ENCODE measurements around the gene SSR3. TPM values are rescaled to one million over a fixed set of nuclear protein-coding genes. Genes with fewer than 3 reads are reported as not detected.
"Not testable (repeated sequence)": the region's sequence is repeated elsewhere in the genome, so short reads cannot be mapped to it uniquely, and the experiment has no call there.

Gene SSR3
- total RNA-seq, 1 donor from 2014 or later: 200 TPM

DNA sequence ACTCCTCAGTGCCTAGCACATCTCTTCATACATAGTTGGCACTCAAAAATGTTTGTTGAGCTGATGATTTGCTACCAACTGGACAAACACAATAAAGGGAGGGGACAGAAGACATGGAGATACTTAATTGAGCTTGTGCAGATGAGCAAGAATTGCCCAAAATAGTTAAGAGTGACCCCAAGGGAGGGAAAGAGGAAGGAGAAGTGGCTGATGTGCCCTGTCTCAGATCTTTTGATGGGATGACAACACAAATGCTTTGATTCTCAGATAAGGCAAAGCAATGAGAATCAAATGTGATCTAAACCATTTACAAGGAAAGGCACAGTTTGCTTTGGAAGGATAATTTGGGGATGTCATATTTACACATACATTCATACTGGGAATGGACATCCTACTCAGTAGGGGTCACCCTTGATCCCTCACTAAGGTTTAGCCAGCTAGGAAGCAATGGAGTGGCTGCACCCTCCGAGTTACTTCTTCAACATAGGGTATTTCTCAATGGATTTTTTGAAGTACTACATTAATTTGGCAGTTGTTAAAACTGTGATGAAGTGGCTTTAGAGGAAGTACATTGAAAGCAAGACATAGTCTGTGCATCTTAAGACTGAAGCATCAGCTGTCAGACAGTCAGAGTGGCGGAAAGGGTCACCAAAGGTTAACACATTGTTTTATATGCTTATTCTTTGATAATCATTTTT is 21.9 kb upstream of the SSR3 start:
- DNase-seq (ENCODE audit: extremely low read depth, low read depth, low spot score): no peak

DNA sequence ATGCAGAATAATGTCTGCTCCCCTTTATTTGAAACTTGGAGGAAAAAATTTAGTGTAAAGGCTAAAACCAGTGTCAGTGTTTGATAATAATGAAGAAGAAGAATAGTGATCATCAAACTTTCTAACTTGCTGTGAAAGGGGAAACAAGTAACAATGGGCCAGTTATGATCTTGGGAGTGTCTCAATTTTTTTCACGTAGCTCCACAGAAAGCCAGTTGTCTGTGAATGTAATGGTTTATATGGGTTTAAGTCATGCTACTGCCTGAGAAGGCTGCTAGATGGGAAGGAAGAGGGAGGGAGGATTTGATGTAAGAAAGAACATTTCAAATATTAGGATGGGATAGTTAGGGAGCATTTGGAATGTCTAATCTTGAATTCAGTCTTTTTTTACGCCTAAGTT is 21.1 kb upstream of the SSR3 start:
- no peak for DNase-seq (ENCODE audit: extremely low read depth, low read depth, low spot score)

DNA sequence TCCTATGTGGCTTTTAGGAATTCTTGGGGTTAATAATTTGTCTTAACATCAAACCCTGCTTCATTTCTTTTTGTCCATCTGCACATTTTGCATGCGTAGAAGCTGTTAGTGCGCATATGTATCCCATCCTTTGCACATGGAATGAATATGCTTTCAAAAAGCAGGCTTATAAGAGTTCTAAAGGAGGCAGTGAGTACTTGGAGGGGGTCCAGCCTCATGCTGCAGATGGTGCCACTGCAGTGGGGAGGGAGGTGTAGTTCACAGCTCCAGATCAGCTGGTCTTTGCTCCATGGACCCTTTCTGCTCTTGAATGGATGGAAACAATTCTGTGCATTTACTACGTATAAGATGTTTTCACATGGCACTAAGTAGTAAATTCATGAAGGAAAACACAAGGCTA is 20.7 kb upstream of the SSR3 start:
- DNase-seq (ENCODE audit: extremely low read depth, low read depth, low spot score): no peak

GRCh38 chr3:156569881-156570280 is 15.0 kb upstream of the SSR3 start:
- not testable (repeated sequence) for DNase-seq (ENCODE audit: extremely low read depth, low read depth, low spot score)

- DNase-seq (ENCODE audit: extremely low read depth, low read depth, low spot score): not testable (repeated sequence)
Observed at GRCh38 chr3:156569016-156569415, 14.1 kb upstream of the SSR3 start.

- no peak for DNase-seq (ENCODE audit: extremely low read depth, low read depth, low spot score)
Observed at GRCh38 chr3:156563900-156564682, 9.2 kb upstream of the SSR3 start.

- DNase-seq (ENCODE audit: extremely low read depth, low read depth, low spot score): not testable (repeated sequence)
Observed at GRCh38 chr3:156562486-156562885, 7.6 kb upstream of the SSR3 start.

GRCh38 chr3:156561533-156561932 is 6.6 kb upstream of the SSR3 start:
- no peak for DNase-seq (ENCODE audit: extremely low read depth, low read depth, low spot score)

GRCh38 chr3:156559321-156559720 is 4.4 kb upstream of the SSR3 start:
- no peak for DNase-seq (ENCODE audit: extremely low read depth, low read depth, low spot score)

DNA sequence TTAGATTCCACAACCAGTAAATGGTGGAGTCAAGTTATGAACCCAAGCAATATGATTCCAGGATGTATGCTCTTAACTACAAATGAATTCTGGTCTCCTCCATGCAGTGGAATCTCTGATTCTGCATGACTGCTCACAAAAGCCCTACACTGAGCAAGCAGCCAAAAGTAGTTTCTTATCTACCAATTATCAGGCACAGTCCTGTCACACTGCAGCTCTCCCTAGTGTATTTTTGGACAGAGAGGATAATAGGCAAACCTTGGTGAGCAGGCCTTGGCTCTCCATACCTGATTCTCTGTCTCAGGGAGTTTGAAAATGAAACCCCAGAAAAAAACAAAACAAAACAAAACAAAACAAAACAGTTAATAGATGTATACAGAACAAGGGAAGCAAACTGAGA is 3.5 kb upstream of the SSR3 start:
- DNase-seq (ENCODE audit: extremely low read depth, low read depth, low spot score): no peak

DNA sequence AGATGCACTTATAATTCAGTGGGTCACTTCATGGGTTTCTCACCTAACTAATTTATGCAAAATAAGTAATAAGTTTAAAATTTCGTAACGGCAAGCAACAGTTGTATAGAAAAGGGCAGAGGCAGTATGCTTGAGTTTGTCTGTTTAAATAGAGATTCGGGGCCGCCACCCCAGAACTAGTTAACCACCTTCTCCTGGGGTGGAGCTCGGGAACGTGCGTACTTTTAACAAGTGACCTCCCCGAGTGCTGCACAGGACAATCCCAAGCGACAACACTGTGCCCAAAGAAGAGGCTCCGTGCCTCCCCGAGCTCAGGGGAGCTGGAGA is 439 bp downstream of the SSR3 start:
- DNase-seq (ENCODE audit: extremely low read depth, low read depth, low spot score): no peak

- no peak for DNase-seq (ENCODE audit: extremely low read depth, low read depth, low spot score)
Observed at GRCh38 chr3:156553705-156554356, 1.1 kb downstream of the SSR3 start.

DNA sequence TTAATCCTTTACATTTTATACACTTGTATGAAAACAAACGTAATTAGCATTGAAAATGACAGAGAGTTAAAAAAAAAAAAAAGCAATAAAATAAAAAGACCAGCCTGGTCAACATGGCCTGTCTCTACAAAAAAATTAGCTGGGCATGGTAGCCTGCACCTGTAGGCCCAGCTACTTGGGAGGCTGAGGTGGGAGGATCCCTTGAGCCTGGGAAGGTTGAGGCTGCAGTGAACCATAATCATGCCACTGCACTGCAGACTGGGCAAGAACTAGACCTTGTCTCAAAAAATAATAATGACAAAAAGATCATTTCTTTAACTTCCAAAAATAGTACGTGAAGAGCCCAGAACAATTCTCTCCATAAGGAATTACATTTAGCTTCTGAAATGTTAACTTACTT is 1.9 kb downstream of the SSR3 start:
- no peak for DNase-seq (ENCODE audit: extremely low read depth, low read depth, low spot score)

GRCh38 chr3:156551746-156552145 is 3.2 kb downstream of the SSR3 start:
- no peak for DNase-seq (ENCODE audit: extremely low read depth, low read depth, low spot score)

- DNase-seq (ENCODE audit: extremely low read depth, low read depth, low spot score): no peak
Observed at GRCh38 chr3:156551261-156551660, 3.7 kb downstream of the SSR3 start.

DNA sequence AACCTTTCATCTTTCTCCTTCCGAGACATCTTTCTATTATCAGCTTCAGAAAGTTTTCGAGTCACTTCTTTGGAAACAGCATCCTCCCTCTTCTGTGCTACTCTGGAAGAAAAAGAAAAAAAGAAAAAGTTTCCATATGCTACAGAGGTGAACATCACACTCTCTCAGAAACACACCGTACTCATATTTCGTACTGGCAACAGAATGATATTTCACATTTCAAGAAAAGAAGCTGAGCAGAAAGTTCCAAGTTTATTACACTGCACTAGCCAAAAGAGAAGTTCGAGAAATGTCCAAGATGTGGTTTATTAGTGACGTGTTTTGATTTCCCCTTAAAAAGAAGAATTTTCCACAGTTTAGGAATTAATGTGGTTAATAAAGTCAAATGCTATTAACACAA is 6.0 kb downstream of the SSR3 start:
- DNase-seq (ENCODE audit: extremely low read depth, low read depth, low spot score): no peak

DNA sequence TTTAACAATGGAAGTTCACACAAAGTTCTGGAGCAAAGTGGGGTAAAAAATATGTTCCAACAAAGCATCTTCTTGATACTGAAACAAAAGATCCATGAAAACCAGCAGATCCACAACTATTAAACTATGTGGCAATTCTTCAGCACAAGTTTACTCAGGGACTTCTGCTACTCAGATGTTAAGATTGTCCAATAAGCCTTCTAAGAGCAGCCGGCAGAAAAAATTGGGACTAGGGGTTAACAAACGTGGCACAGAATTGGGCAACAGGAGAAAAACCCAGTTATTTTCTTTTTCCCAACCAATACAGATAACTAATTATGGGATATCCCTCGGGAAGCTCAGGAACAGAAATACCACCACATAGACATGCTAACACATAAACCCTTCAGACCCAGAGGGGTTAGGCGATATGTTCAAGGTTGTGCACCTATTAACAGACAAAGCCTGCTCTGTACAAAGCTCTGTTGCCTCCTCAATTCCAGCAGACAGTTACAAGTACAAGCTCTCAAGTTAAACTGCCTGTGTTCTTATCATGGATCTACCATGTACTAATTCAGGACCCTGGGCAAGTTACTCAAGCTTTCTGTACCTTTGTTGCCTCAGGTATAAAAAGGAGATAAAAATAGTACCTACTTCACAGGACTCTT is 6.8 kb downstream of the SSR3 start:
- DNase-seq (ENCODE audit: extremely low read depth, low read depth, low spot score): no peak

DNA sequence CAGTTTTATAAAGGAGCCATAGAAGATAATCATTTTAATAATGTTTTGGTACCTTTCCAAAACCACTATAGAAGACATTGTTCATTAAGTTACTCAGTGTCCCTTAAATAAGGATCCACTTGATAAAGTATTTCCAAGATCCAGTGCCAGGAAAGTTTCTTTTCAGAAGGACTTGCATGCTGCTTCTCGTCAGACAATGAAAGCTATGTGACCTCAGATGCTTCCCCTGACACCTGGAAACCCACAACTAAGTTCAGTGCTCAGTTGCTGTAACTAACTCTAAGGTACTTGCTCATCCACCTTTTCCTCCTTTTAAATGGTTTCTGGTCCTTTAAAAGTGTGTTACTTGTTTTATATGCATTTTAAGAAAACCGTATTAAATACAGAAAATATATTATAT is 7.3 kb downstream of the SSR3 start:
- DNase-seq (ENCODE audit: extremely low read depth, low read depth, low spot score): no peak

GRCh38 chr3:156543043-156543555 is 11.8 kb downstream of the SSR3 start:
- no peak for DNase-seq (ENCODE audit: extremely low read depth, low read depth, low spot score)

DNA sequence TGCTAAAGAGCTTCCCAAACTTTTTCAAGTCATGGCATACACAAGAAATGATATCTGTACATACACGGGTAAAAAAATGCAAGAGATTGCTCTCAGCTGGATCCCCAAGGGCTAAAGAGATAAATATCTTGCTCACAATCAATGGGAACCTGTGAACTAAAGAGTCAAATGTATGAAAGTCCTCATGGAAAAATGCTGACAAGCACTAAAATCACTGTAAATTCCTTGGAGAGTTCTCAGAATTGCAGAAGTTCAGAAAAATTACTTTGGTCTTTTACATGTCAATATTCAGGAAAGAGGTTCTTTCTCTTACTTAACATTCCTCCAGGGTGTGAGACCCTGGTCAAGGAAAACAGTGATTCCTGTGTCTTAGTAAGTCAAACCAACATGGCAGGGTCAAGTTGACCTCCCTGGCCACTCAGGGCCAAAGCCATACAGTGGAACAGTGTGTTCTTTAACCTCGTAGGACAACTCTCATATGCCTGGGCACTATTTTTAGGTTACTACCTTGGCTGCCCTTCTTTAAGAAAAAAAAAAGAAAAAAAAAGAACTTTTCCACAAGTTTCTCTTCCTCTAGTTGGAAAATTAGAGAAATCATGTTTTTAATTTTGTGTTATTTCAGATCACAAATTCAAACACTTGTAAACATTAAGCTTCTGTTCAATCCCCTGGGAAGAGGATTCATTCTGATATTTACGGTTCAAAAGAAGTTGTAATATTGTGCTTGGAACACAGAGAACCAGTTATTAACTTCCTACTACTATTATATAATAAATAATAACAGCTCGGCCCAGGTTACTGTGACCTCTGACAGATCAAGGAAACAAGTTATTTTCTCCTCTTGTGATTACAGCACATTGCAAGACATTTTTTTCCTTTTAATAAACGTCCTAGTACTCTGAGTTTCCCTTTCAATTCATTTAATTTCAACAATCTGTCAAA is 12.5 kb downstream of the SSR3 start:
- DNase-seq (ENCODE audit: extremely low read depth, low read depth, low spot score): no peak
